T-helper 17 cell (primary cell): ENCODE measurements around the gene ALDH16A1. TPM values are rescaled to one million over a fixed set of nuclear protein-coding genes. Genes with fewer than 3 reads are reported as not detected.
A peak's percentile ranks its signal among the peaks of the same experiment; 100 is the strongest.
"Not testable (repeated sequence)": the region's sequence is repeated elsewhere in the genome, so short reads cannot be mapped to it uniquely, and the experiment has no call there.

Experiments
- ATAC-seq: fragments of 150-1000 bp; cut with Tn5 transposase; 2 replicates; pipeline ENCODE4 v1.10.0; 2021; ENCODE audit warnings: mild to moderate bottlenecking, moderate library complexity
- DNase-seq, 3 donors: peaks; one replicate each; pipeline versions ENCODE4 v3.0.0 to v3.0.0-alpha.2; 2020 to 2021
- H3K9me3 ChIP-seq: one replicate; pipeline ENCODE4 v1.7.0; 2013; ENCODE audit warnings: low read length, mild to moderate bottlenecking; ENCODE audit not compliant: control insufficient read depth, poor library complexity, severe bottlenecking
- H3K27ac Mint-ChIP-seq: one replicate; pipeline ENCODE4 v1.8.0; 2022; ENCODE audit warnings: mild to moderate bottlenecking, moderate library complexity, mixed read lengths
- H3K27me3 Mint-ChIP-seq: one replicate; pipeline ENCODE4 v1.8.0; 2022; ENCODE audit warnings: mixed read lengths
- H3K36me3 Mint-ChIP-seq: one replicate; pipeline ENCODE4 v1.8.0; 2022; ENCODE audit warnings: low read depth, mixed read lengths
- H3K4me1 Mint-ChIP-seq: one replicate; pipeline ENCODE4 v1.8.0; 2022; ENCODE audit warnings: mild to moderate bottlenecking, mixed read lengths
- H3K4me3 Mint-ChIP-seq: one replicate; pipeline ENCODE4 v1.8.0; 2022; ENCODE audit warnings: mild to moderate bottlenecking, moderate library complexity, mixed read lengths
- total RNA-seq, 4 donors: library from RNA in 2 of 4; stranded (reverse) in 2 of 4; gene quantifications; one replicate each; pipeline ENCODE4 v1.2.3 and lab custom pipeline; 2022 to 2026

The ALDH16A1 gene
- total RNA-seq, 2 donors from 2014 or later = 34.8 to 38.0 TPM

DNA sequence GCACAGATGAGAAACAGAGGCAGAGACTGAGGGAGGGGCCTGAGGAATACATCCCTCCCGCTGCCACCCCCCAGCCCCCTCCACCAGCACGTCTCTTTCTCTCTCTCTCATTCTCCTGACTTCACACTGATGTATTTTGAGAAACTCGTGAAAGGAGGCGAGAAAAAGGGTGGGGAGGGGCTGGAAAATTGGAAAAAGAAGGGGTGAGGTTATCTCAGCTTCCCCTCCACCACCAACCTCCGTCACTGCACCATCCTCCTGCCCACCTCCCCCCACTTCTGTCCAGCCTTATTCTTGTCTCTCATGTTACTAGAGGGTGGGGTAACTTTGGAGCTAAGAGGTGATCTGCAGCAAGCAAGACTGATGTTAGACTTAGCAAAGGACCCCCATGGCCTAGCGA, 13.2 kb upstream of the ALDH16A1 start:
- peaks cover 17% of the 10 kb centered on the region for H3K36me3 Mint-ChIP-seq
- H3K4me1 Mint-ChIP-seq = peaks cover 45% of the 10 kb centered on the region
- no peak for DNase-seq
- no peak overlapping the region for H3K4me3 Mint-ChIP-seq
- peaks cover 75% of the 10 kb centered on the region for H3K27me3 Mint-ChIP-seq
- no peak for ATAC-seq
- H3K27ac Mint-ChIP-seq = no peak overlapping the region
- H3K9me3 ChIP-seq = no peaks in the 10 kb centered on the region

DNA sequence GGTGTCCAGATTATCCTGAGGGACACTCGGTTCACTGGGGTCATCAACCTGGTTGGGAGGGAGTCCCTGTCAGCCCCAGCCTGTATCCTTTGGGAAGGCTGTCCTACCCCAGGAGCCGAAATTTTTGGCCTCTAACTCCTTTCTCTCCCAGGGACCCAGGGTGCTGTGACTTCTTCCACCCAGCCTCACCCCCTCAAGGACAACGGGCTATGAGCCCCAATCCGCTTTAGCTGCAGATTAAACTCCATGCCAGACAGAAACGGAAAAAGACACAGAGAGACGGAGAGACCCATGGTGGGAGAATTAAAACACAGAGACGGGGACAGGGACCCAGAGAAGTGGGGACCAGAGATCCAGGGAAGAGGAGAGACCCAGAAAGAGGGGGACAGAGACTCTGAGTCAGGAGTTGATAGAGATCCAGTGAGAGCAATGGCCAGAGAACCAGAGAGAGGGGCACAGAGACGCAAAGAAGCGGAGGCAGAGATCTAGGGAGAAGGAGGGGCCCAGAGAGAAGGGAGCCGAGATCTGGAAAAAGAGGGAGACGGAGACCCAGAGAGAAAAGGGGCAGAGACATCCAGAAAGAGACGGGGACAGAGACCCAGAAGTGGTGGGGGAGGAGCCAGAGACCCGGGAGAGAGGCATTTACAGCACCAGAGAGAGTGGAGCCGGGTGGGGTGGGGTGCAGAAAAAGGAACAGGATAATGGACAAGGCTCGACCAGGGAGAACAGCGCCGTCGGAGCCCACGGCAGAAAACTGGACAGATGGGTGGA, 12.4 kb upstream of the ALDH16A1 start:
- H3K9me3 ChIP-seq = no peaks in the 10 kb centered on the region
- H3K27ac Mint-ChIP-seq = no peak overlapping the region
- H3K36me3 Mint-ChIP-seq = peaks cover 14% of the 10 kb centered on the region
- DNase-seq (no peak), ATAC-seq (no peak)
- H3K4me1 Mint-ChIP-seq = peaks cover 43% of the 10 kb centered on the region
- peaks cover 67% of the 10 kb centered on the region for H3K27me3 Mint-ChIP-seq
- H3K4me3 Mint-ChIP-seq = peak overlapping the region; percentile 67

GRCh38 chr19:49441210-49441959, 11.6 kb upstream of the ALDH16A1 start, which contains the start of gene SLC17A7:
Gene SLC17A7 (minus strand): TSS chr19:49441527. CDS start chr19:49441379, 148 bp downstream.
- peaks cover 59% of the 10 kb centered on the region for H3K27me3 Mint-ChIP-seq
- H3K4me1 Mint-ChIP-seq = peaks cover 42% of the 10 kb centered on the region
- ATAC-seq = no peak
- H3K27ac Mint-ChIP-seq = no peak within 1 kb of the TSS
- no peaks in the 10 kb centered on the region for H3K9me3 ChIP-seq
- peak in 2 of 3 donors; percentile 55 to 58 for DNase-seq
- peaks cover 14% of the 10 kb centered on the region for H3K36me3 Mint-ChIP-seq
- peak within 1 kb of the TSS; percentile 85 for H3K4me3 Mint-ChIP-seq

DNA sequence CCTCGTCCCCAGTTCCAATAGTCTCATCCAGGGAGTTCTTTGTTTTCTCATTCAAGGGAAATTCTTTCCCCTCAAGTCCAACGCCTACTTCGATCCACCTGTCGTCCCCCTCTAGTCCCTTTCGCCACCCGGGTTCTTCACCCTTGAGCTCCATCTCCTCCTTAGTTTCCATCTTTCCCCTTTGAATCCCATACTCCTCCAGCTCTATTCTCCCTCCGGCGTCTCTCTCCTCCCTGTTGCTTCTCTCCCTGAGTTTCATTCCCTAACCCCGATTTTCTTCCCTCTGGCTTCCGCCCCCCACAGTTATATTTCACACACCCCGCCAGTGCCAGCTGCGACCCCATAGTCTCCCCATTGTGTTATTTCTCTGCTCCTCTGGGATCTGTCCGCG, 11.1 kb upstream of the ALDH16A1 start:
- no peak for DNase-seq
- no peaks in the 10 kb centered on the region for H3K9me3 ChIP-seq
- H3K27ac Mint-ChIP-seq = no peak overlapping the region
- peaks cover 41% of the 10 kb centered on the region for H3K4me1 Mint-ChIP-seq
- peak overlapping the region; percentile 85 for H3K4me3 Mint-ChIP-seq
- ATAC-seq = no peak
- peaks cover 54% of the 10 kb centered on the region for H3K27me3 Mint-ChIP-seq
- peaks cover 14% of the 10 kb centered on the region for H3K36me3 Mint-ChIP-seq

GRCh38 chr19:49442354-49442753, 10.7 kb upstream of the ALDH16A1 start:
- H3K4me1 Mint-ChIP-seq = peaks cover 39% of the 10 kb centered on the region
- DNase-seq = no peak

GRCh38 chr19:49442771-49443365, 10.2 kb upstream of the ALDH16A1 start:
- peaks cover 35% of the 10 kb centered on the region for H3K4me1 Mint-ChIP-seq
- ATAC-seq = peak; percentile 28
- peak; percentile 32 to 50 (median 47) for DNase-seq
- peaks cover 13% of the 10 kb centered on the region for H3K36me3 Mint-ChIP-seq
- H3K9me3 ChIP-seq = no peaks in the 10 kb centered on the region
- H3K4me3 Mint-ChIP-seq = peak overlapping the region; percentile 85
- peak overlapping the region; percentile 91 for H3K27ac Mint-ChIP-seq
- H3K27me3 Mint-ChIP-seq = peaks cover 44% of the 10 kb centered on the region

More at GRCh38 chr19:49442354-49442753, 10.7 kb upstream of the ALDH16A1 start:
- no peaks in the 10 kb centered on the region for H3K9me3 ChIP-seq
- no peak overlapping the region for H3K27ac Mint-ChIP-seq
- peak overlapping the region; percentile 85 for H3K4me3 Mint-ChIP-seq
- peaks cover 14% of the 10 kb centered on the region for H3K36me3 Mint-ChIP-seq
- ATAC-seq = no peak
- H3K27me3 Mint-ChIP-seq = peaks cover 50% of the 10 kb centered on the region

- Mint-ChIP-seq H3K4me1 (peaks cover 36% of the 10 kb centered on the region), H3K27me3 (peaks cover 38% of the 10 kb centered on the region), H3K27ac (peak overlapping the region; percentile 91), H3K4me3 (peak overlapping the region; percentile 85), H3K36me3 (peaks cover 9% of the 10 kb centered on the region)
- ATAC-seq = peak; percentile 92
- no peaks in the 10 kb centered on the region for H3K9me3 ChIP-seq
- DNase-seq = peak; percentile 86 to 91 (median 88)
Measured at GRCh38 chr19:49443366-49444099, 9.5 kb upstream of the ALDH16A1 start.

DNA sequence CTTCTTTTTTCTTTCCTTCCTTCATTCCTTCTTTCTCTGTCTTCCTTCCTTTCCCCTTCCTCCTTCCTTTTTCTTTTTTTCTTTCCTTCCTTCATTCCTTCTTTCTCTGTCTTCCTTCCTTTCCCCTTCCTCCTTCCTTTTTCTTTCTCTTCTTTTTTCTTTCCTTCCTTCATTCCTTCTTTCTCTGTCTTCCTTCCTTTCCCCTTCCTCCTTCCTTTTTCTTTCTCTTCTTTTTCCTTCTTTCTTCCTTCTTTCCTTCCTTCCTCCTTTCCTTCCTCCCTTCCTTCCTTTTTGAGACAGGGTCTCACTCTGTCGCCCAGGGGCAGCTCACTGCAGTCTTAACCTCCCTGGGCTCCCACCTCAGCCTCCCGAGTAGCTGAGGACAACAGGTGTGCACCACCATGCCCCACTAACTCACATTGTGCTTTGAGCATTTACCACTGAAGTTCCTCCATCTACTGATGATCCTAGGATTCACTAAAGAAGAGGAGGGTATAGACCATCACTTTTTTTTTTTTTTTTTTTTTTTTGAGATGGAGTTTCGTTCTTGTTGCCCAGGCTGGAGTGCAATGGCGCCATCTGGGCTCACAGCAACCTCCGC, 8.8 kb upstream of the ALDH16A1 start:
- H3K36me3 Mint-ChIP-seq, H3K9me3 ChIP-seq, ATAC-seq, DNase-seq: not testable (repeated sequence)
- Mint-ChIP-seq H3K4me3 (peak overlapping the region; percentile 85), H3K27ac (peak overlapping the region; percentile 91), H3K4me1 (peaks cover 36% of the 10 kb centered on the region), H3K27me3 (peaks cover 31% of the 10 kb centered on the region)

- ATAC-seq = no peak
- Mint-ChIP-seq H3K27me3 (peaks cover 13% of the 10 kb centered on the region), H3K4me3 (no peak overlapping the region), H3K36me3 (peaks cover 6% of the 10 kb centered on the region), H3K4me1 (peaks cover 41% of the 10 kb centered on the region), H3K27ac (peak overlapping the region; percentile 62)
- DNase-seq = no peak
- H3K9me3 ChIP-seq = no peaks in the 10 kb centered on the region
Measured at GRCh38 chr19:49445997-49446396, 7.0 kb upstream of the ALDH16A1 start.

DNA sequence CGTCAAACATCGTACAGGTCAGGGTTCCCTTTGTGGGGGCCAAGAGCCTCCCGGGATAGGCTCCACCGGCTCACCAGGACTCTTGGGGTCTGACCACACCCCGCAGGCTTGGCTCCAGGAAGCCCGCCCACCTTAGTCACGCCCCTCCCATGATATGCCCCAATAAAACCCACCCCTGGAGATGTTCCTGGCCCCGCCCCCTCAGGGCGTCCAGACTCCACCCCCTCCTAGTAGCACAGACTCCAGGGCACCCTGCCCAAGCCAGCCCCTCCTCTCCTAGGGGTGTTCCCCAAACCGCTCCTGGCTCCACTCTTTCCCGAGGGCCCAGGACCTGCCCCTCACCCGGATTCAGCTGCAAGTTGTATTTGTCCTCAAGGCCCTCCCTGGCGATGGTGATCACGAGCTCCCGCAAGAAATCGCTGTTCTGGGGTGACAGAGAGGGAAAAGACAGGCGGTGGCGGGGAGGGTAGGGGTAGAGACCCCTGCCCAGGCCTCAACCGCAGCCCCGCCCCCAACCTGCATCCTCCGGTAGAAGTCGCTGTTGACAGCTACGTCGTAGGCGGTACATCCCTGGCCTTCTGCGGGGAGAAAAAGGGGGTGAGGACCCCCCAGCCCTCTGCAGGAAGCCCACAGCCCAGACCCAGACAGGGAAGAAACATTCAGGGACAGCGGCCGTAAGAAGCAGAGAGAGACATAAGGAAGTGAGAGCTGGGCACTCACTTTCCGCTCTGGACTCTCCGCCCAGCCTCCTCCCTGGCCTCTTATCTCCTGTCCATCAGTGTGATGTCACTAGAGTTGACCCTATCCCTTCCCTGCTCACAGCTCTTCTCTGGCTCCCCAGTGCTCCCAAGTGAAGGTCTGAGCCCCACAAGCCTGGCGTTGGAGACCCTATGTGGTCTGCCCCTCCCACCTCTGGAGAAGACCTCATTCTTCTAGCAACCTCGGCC, 5.3 kb upstream of the ALDH16A1 start:
- H3K4me3 Mint-ChIP-seq = no peak overlapping the region
- no peak for ATAC-seq
- no peaks in the 10 kb centered on the region for H3K9me3 ChIP-seq
- no peaks in the 10 kb centered on the region for H3K27me3 Mint-ChIP-seq
- peaks cover 4% of the 10 kb centered on the region for H3K36me3 Mint-ChIP-seq
- DNase-seq = no peak
- H3K27ac Mint-ChIP-seq = peak overlapping the region; percentile 95
- H3K4me1 Mint-ChIP-seq = peaks cover 40% of the 10 kb centered on the region

DNA sequence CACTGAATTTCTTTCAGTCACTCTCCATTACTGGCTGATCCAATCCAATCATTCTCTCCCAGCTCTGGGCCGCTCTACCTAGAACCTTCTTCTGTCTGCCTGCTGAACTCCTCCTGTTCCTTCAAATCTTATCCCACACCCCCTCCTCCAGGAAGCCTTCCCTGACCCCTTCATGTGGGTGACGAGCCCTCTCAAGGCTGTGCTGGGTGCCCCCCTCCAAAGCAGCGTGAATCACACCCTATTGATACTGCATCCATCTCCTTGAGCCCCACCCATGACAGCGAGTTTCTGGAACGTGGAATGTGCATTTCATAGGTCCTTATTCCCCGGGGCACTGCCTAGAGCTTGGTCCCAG, 4.6 kb upstream of the ALDH16A1 start:
- H3K4me3 Mint-ChIP-seq = no peak overlapping the region
- peaks cover 45% of the 10 kb centered on the region for H3K4me1 Mint-ChIP-seq
- peaks cover 4% of the 10 kb centered on the region for H3K36me3 Mint-ChIP-seq
- H3K27ac Mint-ChIP-seq = peak overlapping the region; percentile 95
- DNase-seq = no peak
- no peak for ATAC-seq
- H3K27me3 Mint-ChIP-seq = no peaks in the 10 kb centered on the region
- no peaks in the 10 kb centered on the region for H3K9me3 ChIP-seq

GRCh38 chr19:49450405-49450804, 2.6 kb upstream of the ALDH16A1 start:
- Mint-ChIP-seq H3K4me1 (peaks cover 42% of the 10 kb centered on the region), H3K36me3 (peaks cover 4% of the 10 kb centered on the region)

More at GRCh38 chr19:49450405-49450804, 2.6 kb upstream of the ALDH16A1 start:
- peak overlapping the region; percentile 99 for H3K27ac Mint-ChIP-seq
- H3K27me3 Mint-ChIP-seq = no peaks in the 10 kb centered on the region
- ATAC-seq (no peak), DNase-seq (no peak)
- H3K9me3 ChIP-seq = no peaks in the 10 kb centered on the region
- H3K4me3 Mint-ChIP-seq = peak overlapping the region; percentile 99
